ENCODE results near the gene GOLGA6L6.
"Not testable (repeated sequence)": the region's sequence is repeated elsewhere in the genome, so short reads cannot be mapped to it uniquely, and the experiment has no call there.

Gene GOLGA6L6, protein sequence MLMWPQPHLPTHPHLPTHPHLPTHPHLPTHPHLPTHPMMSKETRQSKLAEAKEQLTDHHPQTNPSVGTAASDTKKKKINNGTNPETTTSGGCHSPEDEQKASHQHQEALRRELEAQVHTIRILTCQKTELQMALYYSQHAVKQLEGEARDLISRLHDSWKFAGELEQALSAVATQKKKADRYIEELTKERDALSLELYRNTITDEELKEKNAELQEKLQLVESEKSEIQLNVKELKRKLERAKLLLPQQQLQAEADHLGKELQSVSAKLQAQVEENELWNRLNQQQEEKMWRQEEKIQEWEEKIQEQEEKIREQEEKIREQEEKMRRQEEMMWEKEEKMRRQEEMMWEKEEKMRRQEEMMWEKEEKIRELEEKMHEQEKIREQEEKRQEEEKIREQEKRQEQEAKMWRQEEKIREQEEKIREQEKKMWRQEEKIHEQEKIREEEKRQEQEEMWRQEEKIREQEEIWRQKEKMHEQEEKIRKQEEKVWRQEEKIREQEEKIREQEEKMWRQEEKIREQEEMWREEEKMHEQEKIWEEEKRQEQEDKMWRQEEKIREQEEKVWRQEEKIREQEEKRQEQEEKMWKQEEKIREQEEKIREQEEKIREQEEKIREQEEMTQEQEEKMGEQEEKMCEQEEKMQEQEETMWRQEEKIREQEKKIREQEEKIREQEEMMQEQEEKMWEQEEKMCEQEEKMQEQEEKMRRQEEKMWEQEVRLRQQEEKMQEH

DNA sequence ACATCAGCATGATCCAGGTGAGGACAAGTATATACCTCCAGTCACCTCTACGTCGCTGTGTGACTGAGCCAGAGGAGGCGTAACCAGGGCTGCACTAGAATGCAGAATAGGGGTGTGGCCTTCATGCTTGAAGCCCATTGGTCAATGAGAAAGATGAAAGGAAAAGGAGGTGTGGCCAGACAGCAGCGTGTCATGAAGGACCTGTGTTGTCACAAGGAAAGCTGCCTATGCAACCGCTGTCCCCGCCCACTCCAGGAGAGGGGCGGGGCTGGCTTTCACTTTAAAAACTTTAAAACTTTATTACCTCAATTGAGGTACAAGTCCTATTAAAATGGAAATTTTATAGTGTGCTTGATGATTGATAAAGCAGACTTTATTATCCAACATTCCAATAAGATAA is at the start of gene GOLGA6L6:
TSS of gene GOLGA6L6 (minus strand) at position 101 of the 400 bp plus-strand sequence. CDS start at position 10, 91 bp downstream.
- not testable (repeated sequence) for DNase-seq (ENCODE audit: low read depth); H3K4me3 ChIP-seq (ENCODE audit: low read depth, low read length)

DNA sequence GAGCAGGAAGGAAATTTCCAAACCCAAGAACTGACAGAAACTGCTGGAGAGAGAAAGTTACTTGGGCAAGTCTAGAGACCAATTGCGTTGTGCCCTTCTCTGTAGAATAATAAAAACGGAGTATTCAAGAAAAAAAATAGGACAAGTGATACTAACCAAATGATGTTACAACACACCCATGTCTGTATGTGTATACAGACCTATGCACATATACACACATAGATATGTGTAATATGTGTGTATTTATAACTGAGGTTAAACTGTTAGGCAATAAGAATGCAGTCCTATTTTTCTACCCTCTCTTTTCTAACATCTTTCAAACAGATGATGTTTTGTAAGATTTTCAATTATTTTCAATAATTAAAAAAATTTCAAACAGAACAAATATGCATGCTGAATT is 48.5 kb upstream of the GOLGA6L6 start:
- DNase-seq (ENCODE audit: low read depth); H3K4me3 ChIP-seq (ENCODE audit: low read depth, low read length): not testable (repeated sequence)

DNA sequence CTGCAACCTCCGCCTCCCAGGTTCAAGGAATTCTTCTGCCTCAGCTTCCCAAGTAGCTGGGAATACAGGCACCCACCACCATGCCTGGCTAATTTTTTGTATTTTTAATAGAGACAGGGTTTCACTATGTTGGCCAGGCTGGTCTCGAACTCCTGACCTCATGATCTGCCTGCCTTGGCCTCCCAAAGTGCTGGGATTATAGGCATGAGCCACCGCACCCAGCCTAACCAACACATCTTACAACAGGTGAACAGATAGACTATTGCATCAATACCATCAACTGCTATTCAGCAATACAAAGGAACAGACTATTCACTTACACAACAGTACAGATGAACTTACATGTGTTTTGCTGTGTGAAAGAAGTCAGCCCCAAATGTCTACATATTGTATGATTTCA is 45.2 kb upstream of the GOLGA6L6 start:
- not testable (repeated sequence) for DNase-seq (ENCODE audit: low read depth); H3K4me3 ChIP-seq (ENCODE audit: low read depth, low read length)

DNA sequence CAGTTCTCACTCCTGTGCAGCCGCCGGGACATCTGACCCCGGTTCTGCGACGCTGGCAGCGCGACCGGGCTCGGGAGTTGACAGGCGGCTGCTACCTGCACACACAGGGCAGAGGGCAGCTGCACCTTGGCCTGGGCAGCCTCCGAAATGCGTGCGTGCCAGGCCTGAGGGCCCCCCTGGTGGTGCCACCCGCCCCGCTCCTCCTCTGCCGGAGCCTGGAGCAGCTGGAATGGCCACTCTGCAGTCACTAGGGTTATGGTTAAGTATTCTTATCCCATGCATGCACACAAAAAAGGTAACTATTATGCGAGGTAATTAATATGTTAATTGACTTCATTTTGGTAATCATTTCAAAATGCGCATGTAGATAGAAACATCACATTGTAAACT is 41.1 kb upstream of the GOLGA6L6 start:
- not testable (repeated sequence) for DNase-seq (ENCODE audit: low read depth); H3K4me3 ChIP-seq (ENCODE audit: low read depth, low read length)

DNA sequence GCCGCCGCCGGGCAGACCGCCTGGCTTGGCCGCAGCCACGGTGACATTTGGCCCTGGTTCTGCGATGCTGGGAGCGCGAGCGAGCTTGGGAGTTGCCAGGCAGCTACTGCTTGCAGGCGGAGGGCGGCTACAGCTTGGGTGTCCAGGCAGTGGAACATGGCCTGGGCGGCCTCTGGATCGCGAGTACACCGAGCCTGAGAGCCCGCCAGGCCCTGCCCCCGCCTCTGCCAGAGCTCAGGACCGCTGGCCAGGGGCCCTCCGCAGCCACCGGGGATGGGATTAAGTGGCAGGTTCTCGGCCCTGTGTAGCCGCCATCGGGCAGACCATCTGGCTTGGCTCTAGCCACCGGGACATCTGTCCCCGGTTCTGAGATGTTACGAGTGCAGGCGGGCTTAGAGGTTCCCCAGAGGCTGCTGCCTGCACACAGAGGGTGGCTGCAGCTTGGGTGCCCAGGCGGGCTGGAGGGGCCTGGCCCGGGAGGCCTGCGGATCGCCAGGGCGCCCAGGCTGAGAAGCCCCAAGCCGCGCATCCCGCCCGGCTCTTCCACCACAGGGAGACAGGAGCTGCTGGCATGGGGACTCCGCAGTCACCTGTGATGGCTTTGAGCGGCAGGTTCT is 40.6 kb upstream of the GOLGA6L6 start:
- H3K4me3 ChIP-seq (ENCODE audit: low read depth, low read length); DNase-seq (ENCODE audit: low read depth): not testable (repeated sequence)

DNA sequence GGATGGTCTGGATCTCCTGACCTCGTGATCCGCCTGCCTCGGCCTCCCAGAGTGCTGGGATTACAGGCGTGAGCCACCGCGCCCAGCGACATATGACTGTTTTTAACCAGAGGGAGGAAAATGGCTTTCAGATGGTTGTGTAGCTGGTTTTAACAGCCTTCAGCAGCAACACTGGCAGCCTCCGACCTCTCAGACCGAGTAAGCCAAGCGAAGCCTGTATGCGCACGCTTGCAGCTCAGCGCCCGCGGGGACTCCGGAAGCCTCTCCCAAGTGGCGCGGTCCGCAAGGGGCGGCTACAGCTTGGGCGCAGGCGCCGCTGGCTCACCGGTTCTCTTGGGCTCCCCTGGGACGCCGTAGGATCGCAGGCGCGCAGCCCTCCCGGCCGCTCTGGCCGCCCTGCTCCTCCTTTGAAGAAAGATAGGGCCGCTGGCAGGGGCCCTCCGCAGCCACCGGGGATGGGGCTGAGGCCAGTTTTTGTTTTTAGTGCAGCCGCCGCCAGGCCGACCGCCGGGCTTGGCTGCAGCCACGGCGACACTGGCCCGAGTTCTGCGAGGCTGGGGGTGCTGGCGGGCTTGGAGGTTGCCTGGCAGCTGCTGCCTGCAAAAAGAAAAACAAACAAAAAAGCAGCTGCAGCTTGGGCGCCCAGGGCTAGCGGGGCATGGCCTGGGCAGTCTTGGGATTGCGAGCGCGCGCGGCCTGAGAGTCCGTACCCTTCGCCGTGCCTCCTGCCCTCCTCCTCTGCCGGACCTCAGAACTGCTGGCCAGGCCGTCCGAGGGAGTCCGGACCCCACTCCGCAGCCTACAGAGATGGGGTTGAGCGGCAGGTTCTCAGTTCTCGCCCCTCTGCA is 39.9 kb upstream of the GOLGA6L6 start:
- H3K4me3 ChIP-seq (ENCODE audit: low read depth, low read length); DNase-seq (ENCODE audit: low read depth): not testable (repeated sequence)

DNA sequence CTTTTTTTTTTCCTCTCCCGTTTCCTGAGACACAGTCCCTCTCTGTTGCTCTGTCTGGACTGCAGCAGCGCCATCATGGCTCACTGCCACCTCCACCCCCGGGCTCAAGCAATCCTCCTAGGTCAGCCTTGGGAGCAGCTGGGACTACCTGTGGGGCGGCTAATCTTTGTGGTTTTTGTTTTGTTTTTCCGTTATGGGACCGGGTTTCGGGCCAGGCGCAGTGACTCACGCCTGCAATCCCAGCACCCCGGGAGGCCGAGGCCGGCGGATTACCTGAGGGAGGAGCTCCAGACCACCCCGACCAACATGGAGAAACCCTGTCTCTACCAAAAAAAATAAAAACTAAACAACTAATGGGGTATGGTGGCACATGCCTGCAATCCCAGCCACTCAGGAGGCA is 38.1 kb upstream of the GOLGA6L6 start:
- DNase-seq (ENCODE audit: low read depth); H3K4me3 ChIP-seq (ENCODE audit: low read depth, low read length): not testable (repeated sequence)

DNA sequence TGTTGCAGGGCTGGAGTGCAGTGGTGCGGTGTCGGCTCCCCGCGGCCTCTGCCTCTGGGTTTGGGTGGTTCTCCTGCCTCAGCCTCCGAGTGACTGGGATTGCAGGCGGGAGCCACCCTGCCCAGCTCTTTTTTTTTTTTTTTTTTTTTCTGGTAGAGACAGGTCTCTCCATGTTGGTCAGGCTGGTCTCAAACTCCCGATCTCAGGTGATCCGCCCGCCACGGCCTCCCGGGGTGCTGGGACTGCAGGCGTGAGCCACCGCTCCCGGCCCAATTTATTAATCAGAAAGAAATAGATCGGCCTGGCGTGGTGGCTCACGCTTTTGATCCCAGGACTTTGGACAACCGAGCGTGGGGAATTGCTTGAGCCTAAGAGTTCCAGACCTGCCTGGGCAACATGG is 9.7 kb upstream of the GOLGA6L6 start:
- not testable (repeated sequence) for H3K4me3 ChIP-seq (ENCODE audit: low read depth, low read length); DNase-seq (ENCODE audit: low read depth)

DNA sequence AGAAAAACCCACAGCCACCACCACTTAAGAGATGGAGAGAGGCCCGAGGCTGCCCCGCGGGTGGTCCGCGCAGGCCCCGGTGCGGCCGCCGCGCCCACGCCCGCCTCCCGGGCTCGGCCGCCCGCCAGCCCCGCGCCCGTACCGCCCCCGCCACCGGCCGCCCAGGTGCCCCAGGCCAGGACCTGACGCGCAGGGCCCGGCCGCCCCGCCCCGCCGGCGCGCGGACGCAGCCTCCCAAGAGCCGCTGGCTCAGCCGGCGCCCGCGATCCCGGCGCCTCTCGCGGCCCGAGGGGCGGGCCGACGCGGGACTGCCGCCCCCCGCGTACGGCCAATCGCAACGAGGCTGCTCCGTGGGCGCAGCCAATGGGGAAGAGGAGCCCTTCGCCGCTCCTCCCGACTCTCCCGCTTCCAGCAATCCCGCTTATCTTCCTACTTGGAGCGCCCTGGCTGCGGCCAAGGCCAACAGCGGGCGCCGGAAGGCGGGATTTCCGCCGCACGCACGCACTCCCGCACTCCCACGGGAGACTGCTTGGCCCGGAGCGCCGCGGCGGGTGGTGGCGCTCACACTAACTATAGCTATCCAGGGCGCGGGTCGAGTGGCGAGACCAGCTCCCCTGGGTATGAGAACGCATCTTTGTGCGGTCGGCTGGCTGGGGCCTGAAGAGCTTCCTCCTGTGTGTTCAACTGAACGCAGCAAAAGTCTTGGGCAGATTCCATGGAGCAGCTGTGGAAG is 35.5 kb downstream of the GOLGA6L6 start:
- not testable (repeated sequence) for DNase-seq (ENCODE audit: low read depth); H3K4me3 ChIP-seq (ENCODE audit: low read depth, low read length)

DNA sequence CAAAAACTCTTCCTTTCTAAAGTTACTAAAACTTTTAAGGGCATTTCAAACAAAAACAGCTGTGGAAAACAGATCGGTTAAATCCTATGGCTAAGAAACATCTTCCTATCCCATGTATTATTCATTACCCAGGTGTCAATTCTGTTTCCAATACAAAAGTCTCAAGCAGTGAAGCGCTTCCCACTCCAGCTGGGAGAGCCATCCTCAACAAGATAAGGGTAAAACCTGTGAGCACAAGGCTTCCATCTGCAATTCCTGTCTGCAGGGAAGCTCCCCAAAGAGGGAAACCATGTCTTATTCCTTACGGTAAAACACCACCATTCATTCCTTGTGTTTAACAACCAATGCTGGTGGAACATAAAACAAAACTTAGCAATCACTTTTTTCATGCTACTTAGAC is 38.8 kb downstream of the GOLGA6L6 start:
- DNase-seq (ENCODE audit: low read depth); H3K4me3 ChIP-seq (ENCODE audit: low read depth, low read length): not testable (repeated sequence)

DNA sequence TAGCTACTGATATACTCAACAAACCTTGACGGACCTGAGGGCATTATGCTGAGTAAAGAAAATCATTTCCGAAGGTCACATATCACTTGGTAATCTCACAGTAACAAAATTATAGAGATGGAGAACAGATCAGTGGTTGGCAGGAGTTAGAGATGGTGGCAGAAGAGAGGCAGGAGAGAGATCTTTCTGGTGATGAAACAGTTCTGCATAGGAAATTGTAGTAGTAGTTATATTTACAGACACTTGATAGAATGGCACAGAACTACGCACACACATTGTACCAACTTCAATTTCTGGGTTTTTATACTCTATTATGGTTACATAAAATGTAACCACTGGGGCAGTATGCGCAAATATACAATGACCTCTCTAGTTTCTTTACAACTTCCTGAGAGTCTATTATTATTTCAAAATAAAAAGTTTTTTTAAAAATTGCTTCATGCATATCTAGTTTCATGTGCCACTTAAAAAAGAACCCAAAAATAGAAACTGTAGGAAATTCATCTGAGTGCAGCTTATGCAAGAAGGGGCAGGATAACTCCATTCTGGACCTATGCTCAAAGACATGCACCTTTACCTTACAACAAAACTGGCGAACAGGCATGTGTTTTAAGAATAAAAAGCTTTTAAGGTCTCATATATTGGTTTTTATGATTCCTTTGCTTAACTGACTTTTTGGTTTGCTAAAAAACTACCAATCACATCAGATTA is 39.9 kb downstream of the GOLGA6L6 start:
- not testable (repeated sequence) for H3K4me3 ChIP-seq (ENCODE audit: low read depth, low read length); DNase-seq (ENCODE audit: low read depth)

DNA sequence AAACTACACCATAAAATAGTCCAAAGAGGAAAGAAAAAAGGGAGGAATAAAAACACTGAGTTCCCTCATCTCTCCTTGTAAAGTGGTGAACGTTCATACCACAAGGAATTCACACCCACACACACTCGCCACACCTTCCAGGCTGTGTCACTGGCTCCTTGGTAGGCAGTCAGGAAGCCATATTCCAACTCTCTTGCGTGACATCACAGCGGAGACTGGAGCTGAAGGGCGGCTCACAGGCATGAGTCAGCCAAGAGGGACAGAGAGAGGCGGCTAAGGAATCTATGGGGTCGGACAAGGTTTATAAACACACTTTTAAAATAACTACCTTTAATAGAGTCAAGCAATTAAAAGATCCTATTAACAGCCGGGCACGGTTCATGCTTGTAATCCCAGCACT is 43.8 kb downstream of the GOLGA6L6 start:
- not testable (repeated sequence) for H3K4me3 ChIP-seq (ENCODE audit: low read depth, low read length); DNase-seq (ENCODE audit: low read depth)

DNA sequence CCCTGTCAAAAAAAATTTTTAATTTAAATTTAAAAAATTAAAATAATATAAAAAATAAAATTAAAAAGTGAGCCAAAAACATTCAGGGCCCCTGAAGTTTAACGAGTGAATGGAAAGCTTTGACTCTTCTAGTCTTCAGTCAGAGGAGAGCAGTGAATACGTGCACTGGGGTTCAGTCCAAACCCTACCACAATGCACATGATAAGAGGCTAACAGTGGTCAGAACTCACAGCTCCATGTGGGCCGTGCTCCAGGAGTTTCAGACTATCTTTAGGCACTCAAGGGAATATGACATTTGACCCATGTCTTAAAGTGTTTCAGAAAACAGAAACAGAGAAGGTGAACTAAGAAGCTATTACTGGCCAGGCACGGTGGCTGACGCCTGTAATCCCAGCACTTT is 48.6 kb downstream of the GOLGA6L6 start:
- not testable (repeated sequence) for DNase-seq (ENCODE audit: low read depth); H3K4me3 ChIP-seq (ENCODE audit: low read depth, low read length)

DNA sequence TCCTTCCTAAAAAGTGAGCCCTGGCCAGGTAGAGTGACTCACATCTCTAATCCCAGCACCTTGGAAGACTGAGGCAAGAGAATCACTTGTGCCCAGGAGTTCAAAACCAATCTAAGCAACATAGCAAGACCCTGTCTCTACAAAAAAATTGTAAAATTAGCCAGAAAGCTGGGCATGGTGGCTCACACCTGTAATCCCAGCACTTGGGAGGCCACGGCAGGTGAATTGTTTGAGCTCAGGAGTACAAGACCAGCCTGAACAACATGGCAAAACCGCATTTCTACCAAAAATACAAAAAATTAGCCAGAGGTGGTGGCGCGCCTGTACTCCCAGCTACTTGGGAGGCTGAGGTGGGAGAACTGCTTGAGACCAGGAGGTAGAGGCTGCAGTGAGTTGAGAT is 49.0 kb downstream of the GOLGA6L6 start:
- H3K4me3 ChIP-seq (ENCODE audit: low read depth, low read length); DNase-seq (ENCODE audit: low read depth): not testable (repeated sequence)

DNA sequence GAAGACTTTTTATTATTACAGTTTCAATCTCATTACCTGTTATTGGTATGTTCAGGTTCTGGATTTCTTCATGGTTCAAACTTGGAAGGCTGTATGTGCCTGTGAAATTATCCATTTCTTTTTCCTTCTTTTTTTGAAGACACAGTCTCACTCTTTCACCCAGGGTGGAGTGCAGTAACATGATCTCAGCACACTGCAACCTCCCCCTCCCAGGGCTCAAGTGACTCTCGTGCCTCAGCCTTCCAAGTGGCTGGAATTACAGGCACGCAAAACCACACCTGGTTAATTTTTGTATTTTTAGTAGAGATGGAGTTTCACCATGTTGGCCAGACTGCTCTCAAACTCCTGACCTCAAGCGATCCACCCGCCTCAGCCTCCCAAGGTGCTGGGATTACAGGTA is 52.3 kb downstream of the GOLGA6L6 start:
- H3K4me3 ChIP-seq (ENCODE audit: low read depth, low read length); DNase-seq (ENCODE audit: low read depth): not testable (repeated sequence)

Data from NB4 (cell line).